Activated T-cell treated with anti-CD3 and anti-CD28 coated beads for 24 hours (primary cell): ENCODE results near the gene APLN.

Experiments
- DNase-seq: peaks from one replicate; pipeline ENCODE4 v3.0.0-alpha.2; 2020; ENCODE audit warnings: low read depth

APLN gene

GRCh38 chrX:129654652-129655546 is at the start of gene APLN:
APLN (minus strand) TSS chrX:129654956; CDS start chrX:129654630, 326 bp downstream.
- no peak for DNase-seq

GRCh38 chrX:129704491-129704890 is 49.7 kb upstream of the APLN start:
- no peak for DNase-seq

GRCh38 chrX:129701624-129702069 is 46.9 kb upstream of the APLN start:
- DNase-seq = no peak

GRCh38 chrX:129700536-129700935 is 45.8 kb upstream of the APLN start:
- no peak for DNase-seq

- DNase-seq = no peak
Measured at GRCh38 chrX:129698150-129698549, 43.4 kb upstream of the APLN start.

- no peak for DNase-seq
Measured at GRCh38 chrX:129697204-129697829, 42.6 kb upstream of the APLN start.

- no peak for DNase-seq
Measured at GRCh38 chrX:129696463-129697155, 41.9 kb upstream of the APLN start.

- DNase-seq = no peak
Measured at GRCh38 chrX:129695937-129696336, 41.2 kb upstream of the APLN start.

GRCh38 chrX:129695535-129695934 is 40.8 kb upstream of the APLN start:
- DNase-seq = no peak

GRCh38 chrX:129694805-129695204 is 40.0 kb upstream of the APLN start:
- no peak for DNase-seq

- no peak for DNase-seq
Measured at GRCh38 chrX:129693354-129693753, 38.6 kb upstream of the APLN start.

GRCh38 chrX:129690435-129690834 is 35.7 kb upstream of the APLN start:
- DNase-seq = no peak

GRCh38 chrX:129689796-129690195 is 35.0 kb upstream of the APLN start:
- DNase-seq = no peak

- no peak for DNase-seq
Measured at GRCh38 chrX:129688097-129688496, 33.3 kb upstream of the APLN start.

- no peak for DNase-seq
Measured at GRCh38 chrX:129686422-129686948, 31.7 kb upstream of the APLN start.

GRCh38 chrX:129682979-129683378 is 28.2 kb upstream of the APLN start:
- DNase-seq = no peak

- no peak for DNase-seq
Measured at GRCh38 chrX:129679901-129680300, 25.1 kb upstream of the APLN start.

GRCh38 chrX:129678614-129679195 is 23.9 kb upstream of the APLN start:
- DNase-seq = no peak

GRCh38 chrX:129667412-129667811 is 12.7 kb upstream of the APLN start:
- no peak for DNase-seq

GRCh38 chrX:129665916-129666644 is 11.3 kb upstream of the APLN start:
- no peak for DNase-seq

- DNase-seq = no peak
Measured at GRCh38 chrX:129663171-129663570, 8.4 kb upstream of the APLN start.
